Measurements from ENCODE around the gene BCAS3.

DNA sequence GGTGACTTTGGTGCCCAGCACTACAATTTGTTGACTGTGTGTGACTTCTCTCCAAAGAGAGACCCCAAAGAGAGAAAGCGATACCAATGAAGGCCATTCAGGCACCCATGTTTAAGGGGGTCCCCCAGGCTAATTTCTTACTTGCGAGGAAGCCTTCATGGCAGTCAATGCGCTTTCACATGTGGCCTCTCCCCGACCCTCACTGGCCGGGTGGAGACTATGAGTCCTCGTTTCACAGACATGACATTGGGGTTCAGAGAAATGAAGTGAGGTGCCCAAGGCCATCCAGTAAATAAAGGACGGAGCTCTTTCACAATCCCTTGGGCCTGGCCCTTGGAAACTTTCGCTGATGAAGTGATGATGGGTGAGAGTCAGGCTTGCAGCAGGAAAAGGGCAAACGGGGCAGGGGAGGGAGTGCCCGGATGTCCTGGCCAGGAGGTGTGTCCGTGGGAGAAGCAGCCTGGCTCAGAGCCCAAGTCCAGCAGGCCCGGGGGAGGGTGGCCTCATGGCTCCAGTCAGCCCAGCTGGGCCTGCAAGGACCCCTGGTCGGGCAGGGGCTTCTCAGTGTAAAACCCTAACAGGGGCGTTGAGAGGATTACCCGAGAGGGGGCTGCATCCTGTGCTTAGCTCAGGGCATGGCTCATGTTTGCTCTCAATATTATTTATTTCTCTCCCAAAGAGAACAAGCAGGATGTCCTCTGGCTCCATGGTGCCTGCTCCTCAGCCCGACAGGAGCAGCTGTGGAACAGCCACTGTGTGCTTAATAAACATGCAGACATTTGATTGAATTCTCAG is 736.7 kb downstream of the BCAS3 start:
- TF ChIP-seq, protein P1, sequence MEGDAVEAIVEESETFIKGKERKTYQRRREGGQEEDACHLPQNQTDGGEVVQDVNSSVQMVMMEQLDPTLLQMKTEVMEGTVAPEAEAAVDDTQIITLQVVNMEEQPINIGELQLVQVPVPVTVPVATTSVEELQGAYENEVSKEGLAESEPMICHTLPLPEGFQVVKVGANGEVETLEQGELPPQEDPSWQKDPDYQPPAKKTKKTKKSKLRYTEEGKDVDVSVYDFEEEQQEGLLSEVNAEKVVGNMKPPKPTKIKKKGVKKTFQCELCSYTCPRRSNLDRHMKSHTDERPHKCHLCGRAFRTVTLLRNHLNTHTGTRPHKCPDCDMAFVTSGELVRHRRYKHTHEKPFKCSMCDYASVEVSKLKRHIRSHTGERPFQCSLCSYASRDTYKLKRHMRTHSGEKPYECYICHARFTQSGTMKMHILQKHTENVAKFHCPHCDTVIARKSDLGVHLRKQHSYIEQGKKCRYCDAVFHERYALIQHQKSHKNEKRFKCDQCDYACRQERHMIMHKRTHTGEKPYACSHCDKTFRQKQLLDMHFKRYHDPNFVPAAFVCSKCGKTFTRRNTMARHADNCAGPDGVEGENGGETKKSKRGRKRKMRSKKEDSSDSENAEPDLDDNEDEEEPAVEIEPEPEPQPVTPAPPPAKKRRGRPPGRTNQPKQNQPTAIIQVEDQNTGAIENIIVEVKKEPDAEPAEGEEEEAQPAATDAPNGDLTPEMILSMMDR (IDR thresholded peaks at IDR 0.05): no peak
- no peak for TF ChIP-seq POLR2A (IDR thresholded peaks at IDR 0.05)

Measured in heart left ventricle (tissue), 13 donors.